ENCODE measurements around the gene FSCN2. TPM values are rescaled to one million over a fixed set of nuclear protein-coding genes. Genes with fewer than 3 reads are reported as not detected.

FSCN2 gene
- total and polyA plus RNA-seq, 5 experiments from 2014 or later = 0.96 to 2.0 TPM; not detected in 3

- Mint-ChIP-seq H3K27me3 (peaks cover 0 to 3% (median 0%) of the 10 kb centered on the region in 5 donors), H3K4me3 (no peak overlapping the region), H3K27ac (peak overlapping the region in 1 of 10 donors; percentile 53), H3K9me3 (no peaks in the 10 kb centered on the region), H3K4me1 (peaks cover 3 to 6% (median 4%) of the 10 kb centered on the region in 4 donors), H3K36me3 (no peaks in the 10 kb centered on the region)
- no peak for ATAC-seq
- DNase-seq = no peak
- POLR2A ChIA-PET = interaction anchor here (2.0 kb wide), 1 partner anchor 19 kb away, joined by 8 read pairs; the partner anchor contains the start of gene ACTG1
These were observed 36.0 kb upstream of the FSCN2 start for GRCh38 chr17:81492202-81492601.

- ATAC-seq = no peak
These were observed 35.5 kb upstream of the FSCN2 start for GRCh38 chr17:81492706-81493105.

GRCh38 chr17:81493198-81494038 is 34.8 kb upstream of the FSCN2 start:
- ATAC-seq (no peak), DNase-seq (no peak)
- peaks cover 2 to 5% (median 3%) of the 10 kb centered on the region in 4 donors for H3K4me1 Mint-ChIP-seq
- H3K36me3 Mint-ChIP-seq = no peaks in the 10 kb centered on the region
- peaks cover 0 to 3% (median 2%) of the 10 kb centered on the region in 5 donors for H3K27me3 Mint-ChIP-seq
- POLR2A ChIA-PET = interaction anchor here (1.5 to 2.0 kb wide), 3 partner anchors 15 to 18 kb away, joined by 3 to 8 read pairs (median 5); partner anchors contain the start of gene ACTG1
- no peaks in the 10 kb centered on the region for H3K9me3 Mint-ChIP-seq
- peak overlapping the region in 1 of 10 donors; percentile 82 for H3K27ac Mint-ChIP-seq
- no peak overlapping the region for H3K4me3 Mint-ChIP-seq

More at GRCh38 chr17:81492706-81493105, 35.5 kb upstream of the FSCN2 start:
- POLR2A ChIA-PET = interaction anchor here (1.5 to 2.0 kb wide), 2 partner anchors 15 to 19 kb away, joined by 3 to 8 read pairs; partner anchors contain the start of gene ACTG1
- H3K27ac Mint-ChIP-seq = no peak overlapping the region
- H3K4me1 Mint-ChIP-seq = peaks cover 2 to 5% (median 3%) of the 10 kb centered on the region in 4 donors
- no peak overlapping the region for H3K4me3 Mint-ChIP-seq
- H3K36me3 Mint-ChIP-seq = no peaks in the 10 kb centered on the region
- H3K27me3 Mint-ChIP-seq = peaks cover 0 to 3% (median 0%) of the 10 kb centered on the region in 5 donors
- no peaks in the 10 kb centered on the region for H3K9me3 Mint-ChIP-seq
- DNase-seq = no peak

- ATAC-seq = no peak
- POLR2A ChIA-PET = interaction anchor here (1.5 kb wide), 1 partner anchor 16 kb away, joined by 5 read pairs; no protein-coding TSS in a partner anchor
These were observed 33.4 kb upstream of the FSCN2 start for GRCh38 chr17:81494626-81495377.

GRCh38 chr17:81498953-81499600 is 29.1 kb upstream of the FSCN2 start:
- H3K27ac Mint-ChIP-seq = no peak overlapping the region
- H3K9me3 Mint-ChIP-seq = no peaks in the 10 kb centered on the region
- POLR2A ChIA-PET = interaction anchor here (0.7 to 4.0 kb wide), 4 partner anchors 10 to 20 kb away, joined by 3 to 23 read pairs (median 5); partner anchors contain the start of gene ACTG1
- no peaks in the 10 kb centered on the region for H3K4me1 Mint-ChIP-seq
- no peak overlapping the region for H3K4me3 Mint-ChIP-seq
- no peaks in the 10 kb centered on the region for H3K36me3 Mint-ChIP-seq
- ATAC-seq = no peak
- H3K27me3 Mint-ChIP-seq = peaks cover 0 to 2% (median 0%) of the 10 kb centered on the region in 5 donors
- DNase-seq = no peak

More at GRCh38 chr17:81494626-81495377, 33.4 kb upstream of the FSCN2 start:
- DNase-seq = no peak
- H3K27me3 Mint-ChIP-seq = peaks cover 0 to 2% (median under 1%) of the 10 kb centered on the region in 5 donors
- H3K9me3 Mint-ChIP-seq = no peaks in the 10 kb centered on the region
- no peak overlapping the region for H3K4me3 Mint-ChIP-seq
- no peak overlapping the region for H3K27ac Mint-ChIP-seq
- no peaks in the 10 kb centered on the region for H3K36me3 Mint-ChIP-seq
- peaks cover 0 to 2% (median under 1%) of the 10 kb centered on the region in 4 donors for H3K4me1 Mint-ChIP-seq

GRCh38 chr17:81499601-81499970 is 28.6 kb upstream of the FSCN2 start:
- Mint-ChIP-seq H3K36me3 (no peaks in the 10 kb centered on the region), H3K4me1 (no peaks in the 10 kb centered on the region), H3K4me3 (no peak overlapping the region), H3K27me3 (peaks cover 0 to 2% (median 0%) of the 10 kb centered on the region in 5 donors), H3K27ac (no peak overlapping the region), H3K9me3 (no peaks in the 10 kb centered on the region)
- POLR2A ChIA-PET = interaction anchor here (0.7 to 4.0 kb wide), 2 partner anchors 10 to 13 kb away, joined by 3 to 23 read pairs; partner anchors contain the start of gene ACTG1
- ATAC-seq = no peak
- DNase-seq = no peak

GRCh38 chr17:81500047-81500446 is 28.1 kb upstream of the FSCN2 start:
- no peaks in the 10 kb centered on the region for H3K36me3 Mint-ChIP-seq
- no peak overlapping the region for H3K4me3 Mint-ChIP-seq
- peaks cover 0 to 2% (median 0%) of the 10 kb centered on the region in 5 donors for H3K27me3 Mint-ChIP-seq
- no peak for ATAC-seq
- no peaks in the 10 kb centered on the region for H3K9me3 Mint-ChIP-seq
- no peaks in the 10 kb centered on the region for H3K4me1 Mint-ChIP-seq
- no peak overlapping the region for H3K27ac Mint-ChIP-seq
- DNase-seq = no peak
- POLR2A ChIA-PET = interaction anchor here (0.9 to 4.0 kb wide), 2 partner anchors 10 to 12 kb away, joined by 3 to 23 read pairs; partner anchors contain the start of gene ACTG1

- no peaks in the 10 kb centered on the region for H3K9me3 Mint-ChIP-seq
- H3K27me3 Mint-ChIP-seq = peaks cover 0 to 2% (median 0%) of the 10 kb centered on the region in 5 donors
- H3K4me3 Mint-ChIP-seq = no peak overlapping the region
- DNase-seq (no peak), ATAC-seq (peak in 1 of 2 donors; percentile 61)
- POLR2A ChIA-PET = interaction anchor here (0.6 to 1.1 kb wide), 2 partner anchors 8 to 23 kb away, joined by 3 to 4 read pairs; no protein-coding TSS in a partner anchor
- H3K27ac Mint-ChIP-seq = peak overlapping the region in 1 of 10 donors; percentile 12
- peaks cover 0 to 2% (median 2%) of the 10 kb centered on the region in 4 donors for H3K4me1 Mint-ChIP-seq
- no peaks in the 10 kb centered on the region for H3K36me3 Mint-ChIP-seq
These were observed 25.6 kb upstream of the FSCN2 start for GRCh38 chr17:81502471-81503017.

GRCh38 chr17:81503619-81504018 is 24.6 kb upstream of the FSCN2 start:
- Mint-ChIP-seq H3K4me1 (peaks cover 0 to 13% (median 10%) of the 10 kb centered on the region in 4 donors), H3K36me3 (peaks cover 0 to 11% (median 0%) of the 10 kb centered on the region in 3 donors), H3K9me3 (no peaks in the 10 kb centered on the region), H3K27me3 (no peaks in the 10 kb centered on the region), H3K4me3 (no peak overlapping the region), H3K27ac (no peak overlapping the region)
- POLR2A ChIA-PET = no interaction called here
- DNase-seq = no peak
- no peak for ATAC-seq

GRCh38 chr17:81508639-81509206 is 19.5 kb upstream of the FSCN2 start:
- POLR2A ChIA-PET = interaction anchor here (0.6 to 10.9 kb wide), 11 partner anchors 9 to 257 kb away, joined by 3 to 176 read pairs (median 3); partner anchors contain the start of gene FAAP100
- ATAC-seq (no peak), DNase-seq (no peak)
- H3K36me3 Mint-ChIP-seq = peaks cover 26 to 48% (median 33%) of the 10 kb centered on the region in 3 donors
- peak overlapping the region; percentile 95 to 100 (median 97) for H3K4me3 Mint-ChIP-seq
- H3K27ac Mint-ChIP-seq = peak overlapping the region; percentile 92 to 99 (median 97)
- H3K4me1 Mint-ChIP-seq = peaks cover 26 to 51% (median 41%) of the 10 kb centered on the region in 4 donors
- H3K27me3 Mint-ChIP-seq = no peaks in the 10 kb centered on the region
- H3K9me3 Mint-ChIP-seq = peaks cover 0 to 2% (median 0%) of the 10 kb centered on the region in 9 donors
